Measurements from ENCODE around the gene ZFPM1.

ZFPM1 gene

GRCh38 chr16:88500255-88500661 lies 47.2 kb downstream of the ZFPM1 start:
- no peak overlapping the region for H3K4me3 ChIP-seq (ENCODE audit: low read depth, low read length)
- no peak for TF ChIP-seq CTCF (IDR thresholded peaks at IDR 0.05; ENCODE audit: low read depth, low read length)

- no peak for TF ChIP-seq CTCF (IDR thresholded peaks at IDR 0.05; ENCODE audit: low read depth, low read length)
- no peak overlapping the region for H3K4me3 ChIP-seq (ENCODE audit: low read depth, low read length)
Measured at GRCh38 chr16:88502371-88502770, 49.3 kb downstream of the ZFPM1 start.

GRCh38 chr16:88502776-88503280 lies 49.7 kb downstream of the ZFPM1 start:
- no peak overlapping the region for H3K4me3 ChIP-seq (ENCODE audit: low read depth, low read length)
- no peak for TF ChIP-seq CTCF (IDR thresholded peaks at IDR 0.05; ENCODE audit: low read depth, low read length)

- no peak overlapping the region for H3K4me3 ChIP-seq (ENCODE audit: low read depth, low read length)
- TF ChIP-seq CTCF (IDR thresholded peaks at IDR 0.05; ENCODE audit: low read depth, low read length): no peak
Measured at GRCh38 chr16:88503374-88503770, 50.3 kb downstream of the ZFPM1 start.

GRCh38 chr16:88503771-88504488 lies 50.9 kb downstream of the ZFPM1 start:
- TF ChIP-seq CTCF (IDR thresholded peaks at IDR 0.05; ENCODE audit: low read depth, low read length): no peak
- H3K4me3 ChIP-seq (ENCODE audit: low read depth, low read length): no peak overlapping the region

GRCh38 chr16:88504489-88505404 lies 51.7 kb downstream of the ZFPM1 start:
- no peak overlapping the region for H3K4me3 ChIP-seq (ENCODE audit: low read depth, low read length)
- no peak for TF ChIP-seq CTCF (IDR thresholded peaks at IDR 0.05; ENCODE audit: low read depth, low read length)
